ENCODE measurements around the gene SIVA1.

The SIVA1 gene

DNA sequence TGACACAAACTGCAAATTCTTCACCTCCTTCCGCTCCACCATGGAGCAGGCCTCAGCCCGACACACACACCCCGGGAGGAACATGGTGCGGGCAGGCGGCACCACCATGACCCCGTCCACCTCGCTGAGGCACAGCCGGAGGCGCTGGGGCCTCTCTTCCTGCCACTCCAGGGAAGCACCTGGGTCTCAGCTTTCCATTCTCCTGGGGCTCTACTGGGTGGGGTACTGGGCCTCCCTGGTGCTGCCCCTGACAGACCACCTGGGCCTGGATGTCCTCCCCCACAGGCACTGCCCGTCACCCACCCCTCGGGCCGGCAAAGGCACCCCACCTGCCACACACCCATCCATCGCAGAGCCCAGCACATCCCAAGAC lies 32.7 kb downstream of the SIVA1 start:
- no peak for DNase-seq

DNA sequence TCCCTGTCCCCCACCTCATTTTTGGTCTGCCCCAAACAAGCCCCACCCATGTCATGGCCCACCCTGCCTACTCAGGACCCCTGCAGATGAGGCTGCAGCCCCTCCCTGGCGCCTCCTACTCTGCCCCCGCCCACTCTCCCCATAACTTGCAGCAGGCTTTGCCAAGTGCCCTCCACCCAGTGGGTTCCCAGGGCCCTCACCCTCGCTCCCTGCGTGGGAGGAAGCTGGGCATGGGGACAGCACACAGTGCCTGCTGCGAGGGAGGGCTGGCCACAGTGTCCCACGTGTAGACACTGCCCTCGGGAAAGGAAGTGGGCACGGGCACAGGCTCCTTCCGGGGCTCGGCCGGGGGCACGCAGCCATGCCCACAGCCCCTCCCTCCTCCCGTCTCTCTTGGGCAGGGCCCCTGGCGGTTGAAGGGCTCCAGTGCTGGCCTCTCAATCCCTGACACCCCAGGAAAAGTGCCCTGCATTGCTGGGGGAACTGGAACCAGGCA lies 33.2 kb downstream of the SIVA1 start:
- DNase-seq = peak; percentile 36 to 61

DNA sequence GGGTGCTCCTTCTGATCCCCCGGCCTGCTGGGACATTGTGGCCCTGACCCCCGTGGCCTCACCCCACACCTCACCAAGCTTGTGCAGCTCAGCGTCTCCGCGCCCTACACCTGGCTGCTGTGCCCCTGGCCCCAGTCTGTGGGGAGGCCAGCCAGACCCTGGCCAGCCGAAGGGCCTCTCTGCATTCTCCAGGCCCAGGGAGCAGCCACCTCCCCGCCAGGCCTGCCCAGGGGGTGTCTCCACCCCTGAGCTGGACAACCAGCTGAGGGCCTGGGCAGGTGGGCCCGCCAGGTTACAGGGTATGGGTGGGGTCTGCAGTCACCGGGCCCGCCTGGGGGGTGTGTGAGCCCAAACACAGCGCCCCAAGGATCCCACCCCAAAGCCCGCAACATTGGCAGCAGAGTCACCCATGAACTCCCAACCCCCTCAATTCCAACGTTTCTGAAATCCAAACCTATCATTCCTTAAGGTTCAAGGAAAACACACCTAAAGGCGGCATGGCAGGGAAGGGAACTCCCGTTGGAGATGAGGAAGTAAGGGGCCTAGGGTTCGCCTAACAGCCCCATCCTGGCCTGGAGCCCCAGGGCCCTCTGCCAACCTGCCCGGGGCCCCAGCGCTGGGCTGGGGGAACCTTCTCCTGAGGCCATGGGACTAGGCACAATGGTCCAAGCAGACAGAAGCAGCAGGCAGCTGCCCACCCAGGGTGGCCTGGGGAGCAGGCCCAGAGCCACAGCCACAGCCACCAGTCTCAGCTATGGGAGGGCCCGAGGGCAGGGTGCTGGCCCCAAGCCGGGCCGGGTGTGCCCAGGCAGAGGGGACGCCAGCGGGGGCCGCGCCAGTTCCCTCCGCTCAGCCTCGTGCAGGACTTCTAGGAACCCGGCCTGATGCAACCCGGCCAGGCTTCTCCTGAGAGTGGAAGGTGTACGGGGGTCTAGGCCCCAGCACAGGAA lies 34.1 kb downstream of the SIVA1 start:
- no peak for DNase-seq

DNA sequence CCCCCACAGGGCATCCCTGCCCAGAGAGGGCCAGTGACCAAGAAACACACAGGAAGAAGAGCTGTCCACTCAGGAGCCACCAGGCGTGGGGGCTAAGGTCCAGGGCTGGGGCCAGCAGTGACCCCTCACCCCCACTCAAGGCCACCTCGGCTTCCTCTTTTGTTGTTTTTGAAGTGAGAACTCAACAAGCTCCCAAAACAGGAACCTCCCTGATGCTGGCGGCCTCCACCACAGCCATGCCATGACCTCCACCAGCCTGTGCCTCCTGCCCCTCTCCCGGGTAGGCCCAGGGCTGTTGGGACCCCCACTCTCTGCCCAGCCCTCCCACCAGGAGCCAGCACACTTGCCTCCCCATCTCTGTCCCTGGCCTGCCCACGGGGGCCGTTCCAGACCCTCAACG lies 34.8 kb downstream of the SIVA1 start:
- peak; percentile 80 to 89 for DNase-seq

DNA sequence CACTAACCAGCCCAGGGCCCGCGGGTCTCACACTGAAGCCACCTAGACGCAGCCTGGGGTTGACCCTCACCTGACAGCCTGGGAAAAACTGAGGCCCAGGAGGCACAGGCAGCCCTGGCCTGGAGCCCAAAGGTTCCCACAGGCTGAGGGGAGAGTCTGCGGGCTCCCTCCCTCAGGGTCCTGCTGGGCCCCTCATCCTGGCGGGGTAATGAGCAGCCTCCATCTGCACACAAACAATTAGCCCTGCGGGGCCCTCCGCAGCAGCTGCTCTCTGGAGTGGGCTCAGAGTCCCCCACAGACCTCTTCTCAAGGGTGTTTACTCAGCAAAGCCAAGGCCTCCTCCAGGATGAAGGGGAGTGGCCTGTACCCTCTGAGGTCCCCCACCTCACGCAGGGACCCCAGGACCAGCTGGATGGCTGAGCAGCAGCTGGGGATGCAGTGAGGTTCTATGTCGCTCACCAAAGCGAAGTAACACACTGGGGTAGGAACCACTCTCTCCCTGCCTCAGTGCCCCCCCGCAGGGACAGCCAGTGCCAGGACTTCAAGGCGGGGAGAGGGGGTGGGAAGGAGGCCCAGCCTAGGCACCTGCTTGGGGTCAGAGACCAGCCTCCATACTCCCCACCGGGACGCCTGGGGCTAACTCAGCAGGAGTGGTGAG lies 35.3 kb downstream of the SIVA1 start:
- no peak for DNase-seq

DNA sequence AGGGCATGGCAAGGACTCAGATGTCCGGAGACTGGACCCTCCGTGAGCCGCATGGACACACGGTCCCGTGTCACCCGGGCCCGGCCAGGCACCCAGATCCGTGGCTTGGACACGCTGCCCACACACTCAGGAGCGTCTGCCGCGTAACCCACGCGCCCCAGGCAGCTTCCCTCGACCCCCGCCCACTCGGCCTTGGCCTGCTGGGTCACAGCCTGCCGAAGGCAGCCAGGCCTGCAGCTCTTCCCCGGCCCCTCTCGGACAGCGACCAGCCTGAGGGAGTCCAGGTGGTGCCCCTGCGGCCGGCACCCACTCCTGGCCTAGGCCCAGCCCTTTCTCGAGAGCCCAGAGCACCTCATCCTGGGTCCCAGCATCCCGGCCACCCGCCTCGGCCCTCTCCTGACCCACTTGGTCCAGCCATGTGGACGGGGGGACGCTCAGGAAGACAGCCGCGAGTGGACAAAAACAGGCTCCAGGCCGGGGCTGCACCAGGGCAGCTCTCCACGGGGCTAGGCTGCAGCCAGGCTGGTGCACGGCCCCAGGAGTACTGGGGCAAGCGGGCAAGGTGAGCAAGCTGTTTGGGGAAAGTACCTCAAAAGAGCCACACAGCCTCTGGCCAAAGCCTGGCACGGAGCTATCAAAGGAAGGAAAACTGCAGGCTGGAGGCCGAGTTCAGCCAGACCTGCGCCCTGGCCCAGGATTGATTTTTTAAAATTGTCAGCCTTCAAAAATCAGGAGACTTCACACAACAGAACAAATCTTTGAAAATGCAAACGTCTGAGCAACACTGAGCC lies 36.1 kb downstream of the SIVA1 start:
- DNase-seq = peak in 1 of 2 donors; percentile 52

DNA sequence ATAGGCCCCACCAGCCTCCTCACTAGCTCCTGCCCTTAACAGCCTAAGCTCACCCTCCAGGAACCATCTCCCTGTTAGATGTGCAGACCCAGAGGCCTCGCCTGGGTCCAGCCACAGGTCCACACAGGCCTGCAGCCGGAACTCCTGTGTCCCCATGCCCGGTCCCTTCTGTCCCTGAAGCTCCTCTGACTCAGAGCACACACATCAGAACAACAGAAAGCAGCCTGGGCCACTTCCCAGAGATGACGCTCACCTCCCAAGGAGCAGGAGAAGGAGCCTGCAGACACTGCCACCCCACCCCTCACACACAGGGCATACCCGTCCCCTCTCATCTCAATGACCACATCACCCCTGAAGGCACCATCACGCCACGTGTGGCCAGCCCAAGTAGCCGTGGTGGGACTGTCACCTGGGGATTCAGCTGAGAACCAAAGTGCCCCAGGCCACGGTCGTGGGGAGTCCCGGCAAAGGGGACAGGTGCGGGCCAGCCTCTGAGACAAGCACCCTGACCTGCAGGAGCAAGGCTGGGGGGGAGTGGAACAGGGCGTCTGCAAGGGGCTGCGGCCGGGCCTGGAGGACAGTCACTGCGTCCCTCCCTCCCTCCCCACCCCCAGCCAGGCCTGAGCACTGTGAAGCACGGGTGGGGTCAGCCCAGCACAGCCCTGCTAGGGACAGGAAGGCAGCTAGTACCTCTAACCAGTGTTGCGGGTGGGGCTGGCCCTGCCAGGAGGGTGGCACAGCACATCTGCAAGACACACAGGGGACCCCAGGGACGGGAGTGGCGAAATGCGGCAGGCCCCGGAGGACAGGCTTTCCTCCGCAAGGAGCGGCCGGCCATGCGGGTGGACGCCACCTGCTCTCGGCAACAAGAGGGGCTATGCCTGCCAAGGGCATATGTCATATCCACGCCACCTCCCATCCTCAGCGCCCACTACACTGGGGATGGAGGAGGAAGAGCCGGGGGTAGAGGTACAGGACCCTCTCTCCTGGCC lies 37.1 kb downstream of the SIVA1 start:
- no peak for DNase-seq

DNA sequence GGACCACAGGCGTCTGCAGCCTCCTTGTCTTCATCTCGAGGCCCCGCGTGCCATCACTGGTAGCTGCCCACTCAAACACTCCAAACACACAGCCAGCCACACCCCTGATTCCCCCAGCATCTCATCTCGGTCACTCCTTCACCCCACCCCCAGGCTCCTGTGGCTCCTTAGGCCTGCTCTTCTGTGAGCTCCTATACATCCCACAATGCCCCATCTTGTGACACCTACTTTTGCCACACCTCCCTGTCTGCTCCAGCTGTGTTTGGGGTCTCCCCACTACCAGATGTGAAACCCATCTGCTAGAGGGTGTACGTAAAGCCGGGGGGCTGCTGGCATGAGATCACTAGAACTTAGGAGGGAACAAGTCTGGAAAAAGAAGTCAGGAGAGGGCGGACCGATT lies 38.5 kb downstream of the SIVA1 start:
- DNase-seq = no peak

DNA sequence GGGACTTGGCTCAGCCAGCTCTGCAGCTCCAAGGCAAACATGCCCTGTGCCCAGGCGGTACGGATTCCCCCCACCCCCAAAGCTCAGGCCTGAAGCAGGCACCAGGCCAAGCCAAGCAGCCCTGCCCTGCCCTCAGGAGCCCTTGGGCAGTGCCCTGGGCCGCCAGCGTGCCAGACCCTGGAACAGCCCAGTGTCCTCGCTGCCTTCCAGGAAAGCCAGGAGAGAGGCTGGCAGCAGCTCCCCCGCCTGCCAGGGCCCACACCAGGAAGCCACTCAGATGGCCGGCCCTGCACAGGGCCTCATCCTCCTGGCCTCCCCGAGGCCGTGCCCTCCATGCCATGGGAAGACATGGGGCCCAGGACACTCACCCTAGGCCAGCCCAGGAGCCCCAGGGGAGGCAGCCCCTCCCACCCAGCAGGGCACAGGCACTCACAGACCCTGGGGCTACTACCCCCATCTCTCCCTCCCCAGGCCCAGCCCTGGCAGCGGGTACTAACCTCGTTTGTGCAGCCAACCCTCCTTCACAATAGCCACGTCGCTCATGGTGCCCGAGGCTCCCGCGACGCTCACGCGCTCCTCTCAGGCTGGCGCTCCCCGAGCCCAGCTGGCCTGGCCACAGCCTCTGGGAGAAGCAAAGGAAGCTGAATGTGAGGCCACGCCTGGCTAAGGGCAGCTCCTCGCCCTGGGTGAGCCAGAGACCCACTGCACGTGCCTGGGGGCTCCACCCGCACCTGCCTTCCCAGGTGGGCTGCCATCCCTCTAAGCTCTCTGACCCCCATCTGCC lies 39.3 kb downstream of the SIVA1 start:
- no peak for DNase-seq

DNA sequence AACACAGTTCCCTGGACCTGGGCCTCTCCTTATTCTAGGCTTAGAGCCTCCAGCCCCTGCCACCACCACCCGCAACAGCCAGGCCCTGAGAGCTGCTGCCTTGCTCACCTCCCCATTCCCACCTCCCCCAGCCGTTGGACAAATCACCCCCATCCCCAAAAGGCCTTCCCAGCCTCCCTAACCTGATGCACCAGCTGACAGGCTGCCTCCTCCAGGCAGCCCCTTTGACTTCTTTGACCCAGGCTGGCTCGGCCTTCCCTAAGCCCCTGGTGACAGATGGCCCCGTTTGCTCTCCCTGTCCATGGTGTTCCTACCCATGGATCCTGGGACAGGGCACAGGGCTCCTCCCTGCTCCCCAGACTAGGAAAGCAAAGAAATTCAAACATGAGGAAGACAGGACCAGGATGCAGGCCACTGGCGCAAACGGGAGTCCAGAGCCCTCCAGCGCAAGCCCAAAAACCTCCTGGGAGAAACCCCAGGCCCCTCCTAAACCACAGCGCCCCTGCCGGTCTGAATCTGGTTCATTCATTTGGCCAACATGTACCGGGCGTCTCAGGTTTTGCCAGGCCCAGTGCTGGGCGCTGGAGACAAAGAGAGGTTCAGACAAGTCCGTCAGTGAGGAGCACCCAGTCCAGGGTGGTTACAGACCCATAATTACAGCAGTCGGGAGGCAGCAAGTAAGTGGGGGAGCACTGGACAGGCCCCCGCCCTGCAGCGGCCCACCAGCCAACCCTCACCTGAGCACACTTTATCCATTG lies 40.2 kb downstream of the SIVA1 start:
- no peak for DNase-seq

DNA sequence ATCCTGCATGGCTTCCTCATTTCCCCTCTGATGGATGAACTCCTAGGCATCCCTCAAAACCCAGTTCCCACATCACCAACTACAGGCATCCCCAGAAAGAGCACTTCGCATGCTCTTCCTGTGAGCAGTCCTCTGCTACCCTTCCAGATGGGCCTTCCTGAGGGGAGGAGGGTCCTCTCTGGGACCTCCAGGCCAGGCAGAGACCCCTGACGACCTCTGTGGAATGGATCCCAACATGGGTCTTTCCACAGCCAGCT lies 40.7 kb downstream of the SIVA1 start:
- no peak for DNase-seq

DNA sequence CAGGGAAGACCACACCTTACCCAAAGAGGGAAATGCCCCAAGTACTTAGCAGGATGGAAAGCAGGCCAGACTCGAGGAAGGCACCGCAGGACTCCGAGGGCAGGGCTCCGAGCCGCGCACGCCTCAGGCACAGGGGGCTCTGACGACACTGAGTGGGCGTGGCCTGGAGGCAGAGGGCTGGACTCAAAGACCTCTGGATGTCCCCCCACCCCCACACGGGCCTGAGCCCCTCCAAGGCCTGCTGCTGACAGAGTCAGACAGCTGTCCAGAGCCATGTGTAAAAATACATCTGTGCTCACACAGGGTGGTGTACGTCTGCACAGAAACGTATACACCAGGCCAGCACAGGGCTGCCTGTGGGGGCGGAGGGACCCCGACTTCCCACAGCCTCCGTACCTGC lies 41.2 kb downstream of the SIVA1 start:
- DNase-seq = peak; percentile 5 to 29

DNA sequence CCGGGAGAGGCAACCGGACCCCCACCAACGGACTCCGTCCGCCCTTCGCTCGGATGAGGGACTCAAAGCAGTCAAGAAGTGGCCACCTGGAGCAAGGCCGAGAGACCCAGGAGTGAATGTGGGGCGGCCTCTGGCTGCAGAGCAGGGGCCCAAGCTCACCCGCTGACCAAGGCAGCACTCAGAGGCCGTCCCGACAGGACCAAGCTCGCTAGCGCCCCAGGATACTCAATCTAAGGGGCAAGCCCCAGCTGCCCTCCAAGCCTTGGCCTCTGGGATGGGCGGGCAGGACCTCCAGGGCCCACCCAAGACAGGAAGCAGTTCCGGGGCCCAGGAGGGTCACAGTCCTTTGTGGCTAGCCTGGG lies 41.7 kb downstream of the SIVA1 start:
- peak; percentile 13 to 28 for DNase-seq

DNA sequence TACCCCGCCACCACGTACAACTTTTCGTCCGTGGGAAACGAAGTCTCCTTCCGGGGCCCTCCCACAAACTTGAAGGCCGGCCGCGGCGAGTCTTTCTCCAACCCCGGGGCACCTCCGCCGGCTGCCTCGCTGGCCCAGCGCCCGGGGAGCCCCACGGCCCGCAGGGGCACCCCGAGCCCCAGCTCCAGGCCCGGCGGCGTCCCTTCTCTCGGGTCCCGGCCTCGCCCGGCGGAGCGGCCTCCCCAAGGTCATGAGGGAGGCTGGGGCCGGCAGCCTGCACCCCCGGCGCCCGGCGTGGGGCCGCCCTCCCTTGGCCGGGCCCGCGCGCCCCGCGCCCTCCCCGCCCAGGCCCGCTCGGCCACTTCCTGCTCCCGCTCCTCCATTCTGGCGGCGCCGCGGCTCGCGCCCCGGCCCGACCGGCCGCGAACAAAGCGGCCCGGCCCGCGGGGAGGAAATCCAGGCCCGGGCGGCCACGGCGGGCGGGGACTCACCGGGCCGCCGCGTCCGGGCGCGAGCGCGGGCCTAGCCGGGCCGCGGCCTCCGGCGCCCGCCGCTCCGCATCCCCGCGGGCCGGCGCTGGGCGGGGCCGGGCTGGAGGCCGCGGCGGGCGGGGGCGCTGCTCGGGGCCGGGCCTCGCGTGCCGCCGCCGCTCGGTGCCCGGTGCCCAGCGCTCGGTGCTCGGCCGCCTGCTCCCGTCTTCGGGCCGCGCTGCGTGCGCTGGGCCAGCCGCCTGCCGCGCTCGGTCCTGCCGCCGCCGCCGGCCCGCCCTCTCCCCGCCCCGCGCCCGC lies 42.2 kb downstream of the SIVA1 start, which contains the start of gene AKT1:
Gene AKT1 (minus strand): TSS at position 756 of the 788 bp plus-strand sequence. CDS start 3,105 bp downstream, outside the sequence.
- peak; percentile 7 to 47 for DNase-seq

DNA sequence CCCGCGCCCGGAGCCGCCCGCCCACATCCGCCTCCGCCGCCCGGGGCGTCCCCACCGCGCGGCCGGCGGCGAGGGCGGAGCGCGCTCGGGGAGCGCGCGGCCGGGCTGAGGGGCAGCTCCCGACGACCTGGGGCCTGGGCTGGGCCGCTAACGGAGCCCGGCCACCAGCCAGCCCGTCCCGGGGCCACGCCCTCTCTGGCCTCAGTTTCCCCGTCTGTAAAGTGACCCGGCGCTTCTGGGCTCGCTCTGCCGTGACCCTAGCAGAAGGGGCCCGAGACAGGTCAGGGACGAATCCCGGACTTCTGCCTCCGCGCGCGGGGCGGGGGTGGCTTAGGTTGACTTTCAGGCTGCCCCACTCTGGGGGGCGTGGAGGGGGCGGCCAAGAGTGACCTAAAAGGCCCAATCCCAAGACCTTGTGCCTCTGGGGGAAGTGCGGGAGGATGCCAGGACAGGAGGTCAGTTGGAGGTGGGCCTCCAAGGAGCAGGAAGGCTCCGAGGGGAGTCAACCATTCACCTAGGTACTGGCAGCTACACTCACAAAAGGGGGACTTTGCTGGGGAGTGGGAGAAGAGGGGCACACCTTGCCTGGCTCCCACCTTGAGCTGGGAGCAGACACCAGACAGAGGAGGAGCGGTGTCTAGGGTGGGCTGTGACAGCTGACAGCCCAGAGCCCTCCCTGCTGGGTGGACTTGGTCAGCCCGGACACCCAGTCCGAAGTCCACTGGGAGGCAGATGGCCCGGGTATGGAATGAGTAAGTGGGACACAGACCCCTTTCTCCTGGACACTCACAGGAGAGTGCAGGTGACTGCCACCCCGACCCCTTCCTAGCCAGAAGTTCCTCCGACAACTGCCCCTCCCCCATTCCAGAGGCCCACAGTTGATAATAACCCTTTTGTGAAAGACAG lies 43.1 kb downstream of the SIVA1 start:
- peak in 1 of 2 donors; percentile 14 for DNase-seq

DNA sequence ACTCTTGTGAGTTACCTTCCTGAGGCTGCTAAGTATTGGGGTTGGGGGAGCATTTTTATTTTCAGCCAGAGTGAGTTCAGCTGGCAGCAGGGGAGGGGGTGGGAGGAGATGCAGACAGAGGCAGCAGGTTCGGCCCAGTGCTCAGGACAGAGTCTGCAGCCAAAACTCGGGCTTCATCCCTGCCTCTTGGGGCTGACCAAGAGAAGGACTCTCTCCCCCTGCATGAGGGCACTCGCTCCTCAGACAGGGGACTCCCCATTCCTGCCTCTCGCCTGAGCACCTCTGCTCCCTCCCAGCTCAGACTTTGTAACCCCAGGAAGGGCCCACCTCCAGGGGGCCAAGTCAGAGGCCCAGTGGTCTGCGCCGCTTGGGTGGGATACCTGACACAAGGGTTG lies 43.7 kb downstream of the SIVA1 start:
- no peak for DNase-seq

DNA sequence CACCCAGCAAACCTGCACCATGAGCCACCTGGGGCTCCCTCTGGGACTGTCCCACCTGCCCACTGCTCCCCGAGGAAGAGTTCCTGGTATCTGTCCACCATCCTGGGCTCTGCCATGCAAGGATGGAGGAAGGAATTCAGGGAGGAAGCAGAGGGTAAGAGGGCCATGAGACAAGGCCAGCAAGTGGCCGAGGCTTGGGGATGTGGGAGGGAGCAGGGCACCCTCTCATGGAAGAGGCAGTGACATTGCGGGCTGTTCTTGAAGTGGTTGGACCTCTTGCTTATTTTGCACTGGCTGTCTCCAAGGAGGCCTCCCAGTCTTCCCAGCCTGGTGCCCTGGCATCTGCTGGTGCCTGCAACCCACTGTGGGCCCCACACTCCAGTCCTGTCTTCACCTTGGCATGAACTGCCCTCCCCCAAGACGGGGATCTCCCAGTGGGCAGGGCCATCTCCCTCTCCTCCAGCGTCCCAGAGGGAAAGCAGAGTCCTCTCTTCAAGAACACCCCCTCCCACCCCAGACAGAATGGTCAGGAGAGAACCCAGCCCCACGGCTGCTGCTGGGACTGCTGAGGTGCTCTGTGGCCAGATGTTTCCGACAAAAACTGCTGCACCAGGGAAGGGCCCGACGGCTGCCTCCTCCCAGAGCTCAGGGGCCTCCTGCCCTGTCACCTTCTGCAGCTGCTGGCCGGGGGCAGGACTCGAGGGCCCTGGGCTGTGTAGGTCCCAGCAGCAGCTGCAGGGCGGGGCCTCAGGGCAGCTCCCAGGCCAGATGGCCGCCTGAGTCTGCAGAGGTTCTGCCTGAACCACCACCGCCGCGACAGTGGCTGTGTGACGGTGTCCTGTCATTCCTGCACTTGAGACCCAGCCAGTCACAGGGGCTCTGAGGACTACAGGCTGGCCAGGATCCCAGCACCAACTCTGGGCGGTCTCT lies 44.4 kb downstream of the SIVA1 start:
- DNase-seq = peak; percentile 30 to 66
